Fibroblast of lung (primary cell): Measurements from ENCODE around the gene LGR4. TPM values are rescaled to one million over a fixed set of nuclear protein-coding genes. Genes with fewer than 3 reads are reported as not detected.
"Not testable (repeated sequence)": the region's sequence is repeated elsewhere in the genome, so short reads cannot be mapped to it uniquely, and the experiment has no call there.

Experiments
- DNase-seq, 2 donors: peaks; one replicate each; pipeline versions ENCODE4 v3.0.0 to v3.0.0-alpha.2; 2010; ENCODE audit warnings: low read depth in 2 of 2
- H2AFZ ChIP-seq: 2 replicates; pipeline ENCODE4 v1.5.1; 2012; ENCODE audit warnings: low read length, control low read depth, inconsistent platforms
- H3K27ac ChIP-seq: 2 replicates; pipeline ENCODE4 v1.5.1; 2011; ENCODE audit warnings: low read length, control low read depth; ENCODE audit not compliant: insufficient read depth
- H3K27me3 ChIP-seq: 2 replicates; pipeline ENCODE4 v1.5.1; 2011; ENCODE audit warnings: mild to moderate bottlenecking, low read length; ENCODE audit not compliant: control insufficient read depth, insufficient read depth
- H3K36me3 ChIP-seq: 2 replicates; pipeline ENCODE4 v1.5.1; 2011; ENCODE audit warnings: low read length; ENCODE audit not compliant: control insufficient read depth, insufficient read depth
- H3K4me1 ChIP-seq: 2 replicates; pipeline ENCODE4 v1.5.1; 2011; ENCODE audit warnings: low read length; ENCODE audit not compliant: control insufficient read depth, insufficient read depth; ENCODE audit errors: extremely low read depth
- H3K4me2 ChIP-seq: 2 replicates; pipeline ENCODE4 v1.5.1; 2011; ENCODE audit warnings: low read length, control low read depth; ENCODE audit not compliant: insufficient read depth; ENCODE audit errors: extremely low read depth
- H3K4me3 ChIP-seq, 4 experiments: fragments of 200-600 bp in 1 of 4; sonication (generic) in 1 of 4; replicated peaks in 1 of 4; 2 replicates each; pipeline ENCODE4 v1.5.1; 2011 to 2016; ENCODE audit warnings: low read length in 4 of 4, low read depth in 3 of 4, mild to moderate bottlenecking in 3 of 4, control low read depth in 2 of 4, inconsistent platforms in 1 of 4, mixed read lengths in 1 of 4; ENCODE audit not compliant: insufficient read depth in 1 of 4; ENCODE audit errors: control extremely low read depth in 1 of 4
- H3K79me2 ChIP-seq: 2 replicates; pipeline ENCODE4 v1.5.1; 2012; ENCODE audit warnings: mild to moderate bottlenecking, low read length, inconsistent platforms; ENCODE audit not compliant: control insufficient read depth, insufficient read depth
- H3K9ac ChIP-seq: 2 replicates; pipeline ENCODE4 v1.5.1; 2011; ENCODE audit warnings: mild to moderate bottlenecking, low read length, control low read depth; ENCODE audit not compliant: insufficient read depth
- H3K9me3 ChIP-seq: 2 replicates; pipeline ENCODE4 v1.5.1; 2012; ENCODE audit warnings: low read depth, low read length; ENCODE audit not compliant: control insufficient read depth, insufficient read depth
- H4K20me1 ChIP-seq: 2 replicates; pipeline ENCODE4 v1.5.1; 2011; ENCODE audit warnings: low read length; ENCODE audit not compliant: control insufficient read depth, insufficient read depth; ENCODE audit errors: extremely low read depth
- EZH2 ChIP-seq: IDR thresholded peaks from 2 replicates; pipeline ENCODE4 v1.5.1; 2012; ENCODE audit warnings: low read length, control low read depth, mild to moderate bottlenecking; ENCODE audit errors: missing control alignments
- polyA plus RNA-seq, 2 donors: library from polyadenylated mRNA; depleted of rRNA in 1 of 2; stranded (reverse) in 1 of 2; unstranded in 1 of 2; fragments of >200 nt; gene quantifications; 2 replicates each; pipeline ENCODE4 v1.2.1, GENCODE V29; 2011 to 2012; ENCODE audit warnings: missing spikeins in 1 of 2
- total RNA-seq: library from RNA; depleted of rRNA; stranded (reverse); fragments of >200 nt; gene quantifications from 2 replicates; pipeline ENCODE4 v1.2.1, GENCODE V29; 2014
- TF ChIP-seq, protein P1 (sequence below), 2 donors: IDR thresholded peaks in 1 of 2; conservative IDR thresholded peaks in 1 of 2; 1 replicate in 1 of 2; 2 replicates in 1 of 2; pipeline ENCODE4 v1.5.1; 2011 to 2012; ENCODE audit warnings: low read length in 2 of 2, control low read depth in 1 of 2, inconsistent platforms in 1 of 2, low read depth in 1 of 2, mild to moderate bottlenecking in 1 of 2

The LGR4 gene
- total and polyA plus RNA-seq, 2 donors (not counting 1 experiment from before 2014, with no cell fraction given), result 6.4 to 8.8 TPM

DNA sequence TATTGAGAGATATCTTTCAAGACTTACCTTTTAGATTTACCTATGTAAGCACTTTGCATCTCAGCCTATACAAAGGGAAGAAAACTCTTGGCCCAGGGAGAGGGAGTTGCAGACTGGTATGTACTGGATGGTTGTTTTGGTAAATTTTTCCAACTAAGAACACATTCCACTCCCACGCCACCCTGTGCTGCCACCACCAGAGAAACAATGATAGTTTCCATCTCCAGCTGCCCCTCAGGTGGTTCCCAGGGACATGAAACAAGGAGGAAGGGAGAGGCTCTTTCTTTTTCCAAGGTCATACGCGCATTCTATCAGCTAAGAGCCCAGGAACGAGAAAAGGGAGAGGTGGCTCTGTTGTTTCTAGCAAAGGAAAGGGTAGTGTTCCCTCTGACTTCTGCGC lies 144.0 kb downstream of the LGR4 start:
- DNase-seq, result peak in 1 of 2 donors; percentile 15
- H3K4me2 ChIP-seq, result no peak overlapping the region

GRCh38 chr11:27327064-27327463 lies 145.5 kb downstream of the LGR4 start:
- H3K27me3 ChIP-seq, H4K20me1 ChIP-seq, H3K9me3 ChIP-seq, DNase-seq, H2AFZ ChIP-seq, H3K4me1 ChIP-seq, H3K79me2 ChIP-seq, H3K9ac ChIP-seq, H3K27ac ChIP-seq, H3K36me3 ChIP-seq, H3K4me2 ChIP-seq, H3K4me3 ChIP-seq: not testable (repeated sequence)

More for the DNA sequence above, 144.0 kb downstream of the LGR4 start:
- Histone ChIP-seq H3K79me2 (no peaks in the 10 kb centered on the region), H3K9me3 (no peaks in the 10 kb centered on the region), H3K4me3 (no peak overlapping the region), H3K27ac (no peak overlapping the region), H2AFZ (no peak overlapping the region), H3K27me3 (no peaks in the 10 kb centered on the region), H3K9ac (no peak overlapping the region), H3K36me3 (no peaks in the 10 kb centered on the region), H4K20me1 (no peaks in the 10 kb centered on the region), H3K4me1 (peaks cover 5% of the 10 kb centered on the region)
- TF ChIP-seq EZH2, result no peak
- TF ChIP-seq, protein P1, sequence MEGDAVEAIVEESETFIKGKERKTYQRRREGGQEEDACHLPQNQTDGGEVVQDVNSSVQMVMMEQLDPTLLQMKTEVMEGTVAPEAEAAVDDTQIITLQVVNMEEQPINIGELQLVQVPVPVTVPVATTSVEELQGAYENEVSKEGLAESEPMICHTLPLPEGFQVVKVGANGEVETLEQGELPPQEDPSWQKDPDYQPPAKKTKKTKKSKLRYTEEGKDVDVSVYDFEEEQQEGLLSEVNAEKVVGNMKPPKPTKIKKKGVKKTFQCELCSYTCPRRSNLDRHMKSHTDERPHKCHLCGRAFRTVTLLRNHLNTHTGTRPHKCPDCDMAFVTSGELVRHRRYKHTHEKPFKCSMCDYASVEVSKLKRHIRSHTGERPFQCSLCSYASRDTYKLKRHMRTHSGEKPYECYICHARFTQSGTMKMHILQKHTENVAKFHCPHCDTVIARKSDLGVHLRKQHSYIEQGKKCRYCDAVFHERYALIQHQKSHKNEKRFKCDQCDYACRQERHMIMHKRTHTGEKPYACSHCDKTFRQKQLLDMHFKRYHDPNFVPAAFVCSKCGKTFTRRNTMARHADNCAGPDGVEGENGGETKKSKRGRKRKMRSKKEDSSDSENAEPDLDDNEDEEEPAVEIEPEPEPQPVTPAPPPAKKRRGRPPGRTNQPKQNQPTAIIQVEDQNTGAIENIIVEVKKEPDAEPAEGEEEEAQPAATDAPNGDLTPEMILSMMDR (conservative IDR thresholded peaks at IDR 0.05 in 1 of 2, IDR thresholded peaks at IDR 0.05 in 1 of 2; ENCODE audit: low read depth in 1 of 2, low read length in 2 of 2), result no peak

- H3K79me2 ChIP-seq, H3K9ac ChIP-seq, H3K27ac ChIP-seq, DNase-seq, H3K9me3 ChIP-seq, H4K20me1 ChIP-seq, H3K27me3 ChIP-seq, H2AFZ ChIP-seq, H3K4me2 ChIP-seq, H3K4me1 ChIP-seq, H3K4me3 ChIP-seq, H3K36me3 ChIP-seq: not testable (repeated sequence)
These were observed 150.4 kb downstream of the LGR4 start for GRCh38 chr11:27322196-27322595.

- not testable (repeated sequence) for H2AFZ ChIP-seq, H3K27me3 ChIP-seq, H3K4me2 ChIP-seq, DNase-seq, H3K9me3 ChIP-seq, H4K20me1 ChIP-seq, H3K4me1 ChIP-seq, H3K27ac ChIP-seq, H3K79me2 ChIP-seq, H3K9ac ChIP-seq, H3K36me3 ChIP-seq, H3K4me3 ChIP-seq
These were observed 151.2 kb downstream of the LGR4 start for GRCh38 chr11:27321340-27321739.
